ENCODE measurements around the gene TMEM132D.

Gene TMEM132D

GRCh38 chr12:129269756-129270495 is 633.9 kb downstream of the TMEM132D start:
- no peak for DNase-seq (ENCODE audit: low read depth in 2 of 2, low spot score in 1 of 2)

GRCh38 chr12:129258781-129259318 is 645.0 kb downstream of the TMEM132D start:
- no peak for DNase-seq (ENCODE audit: low read depth in 2 of 2, low spot score in 1 of 2)

- no peak for DNase-seq (ENCODE audit: low read depth in 2 of 2, low spot score in 1 of 2)
Observed at GRCh38 chr12:129257524-129257923, 646.3 kb downstream of the TMEM132D start.

- no peak for DNase-seq (ENCODE audit: low read depth in 2 of 2, low spot score in 1 of 2)
Observed at GRCh38 chr12:129246630-129247029, 657.2 kb downstream of the TMEM132D start.

GRCh38 chr12:129245769-129246168 is 658.1 kb downstream of the TMEM132D start:
- no peak for DNase-seq (ENCODE audit: low read depth in 2 of 2, low spot score in 1 of 2)

- DNase-seq (ENCODE audit: low read depth in 2 of 2, low spot score in 1 of 2), result no peak
Observed at GRCh38 chr12:129241852-129242251, 662.0 kb downstream of the TMEM132D start.

GRCh38 chr12:129237881-129238280 is 665.9 kb downstream of the TMEM132D start:
- DNase-seq (ENCODE audit: low read depth in 2 of 2, low spot score in 1 of 2), result no peak

- no peak for DNase-seq (ENCODE audit: low read depth in 2 of 2, low spot score in 1 of 2)
Observed at GRCh38 chr12:129234209-129234608, 669.6 kb downstream of the TMEM132D start.

GRCh38 chr12:129231491-129231890 is 672.3 kb downstream of the TMEM132D start:
- DNase-seq (ENCODE audit: low read depth in 2 of 2, low spot score in 1 of 2), result no peak

- no peak for DNase-seq (ENCODE audit: low read depth in 2 of 2, low spot score in 1 of 2)
Observed at GRCh38 chr12:129230995-129231394, 672.8 kb downstream of the TMEM132D start.

- DNase-seq (ENCODE audit: low read depth in 2 of 2, low spot score in 1 of 2), result no peak
Observed at GRCh38 chr12:129226851-129227250, 677.0 kb downstream of the TMEM132D start.

- DNase-seq (ENCODE audit: low read depth in 2 of 2, low spot score in 1 of 2), result no peak
Observed at GRCh38 chr12:129226005-129226404, 677.8 kb downstream of the TMEM132D start.

- DNase-seq (ENCODE audit: low read depth in 2 of 2, low spot score in 1 of 2), result no peak
Observed at GRCh38 chr12:129215556-129215955, 688.3 kb downstream of the TMEM132D start.

GRCh38 chr12:129213551-129213950 is 690.3 kb downstream of the TMEM132D start:
- DNase-seq (ENCODE audit: low read depth in 2 of 2, low spot score in 1 of 2), result no peak

GRCh38 chr12:129211862-129212630 is 691.8 kb downstream of the TMEM132D start:
- DNase-seq (ENCODE audit: low read depth in 2 of 2, low spot score in 1 of 2), result no peak

- no peak for DNase-seq (ENCODE audit: low read depth in 2 of 2, low spot score in 1 of 2)
Observed at GRCh38 chr12:129208566-129208965, 695.3 kb downstream of the TMEM132D start.

GRCh38 chr12:129207084-129207483 is 696.7 kb downstream of the TMEM132D start:
- no peak for DNase-seq (ENCODE audit: low read depth in 2 of 2, low spot score in 1 of 2)

GRCh38 chr12:129203456-129203855 is 700.4 kb downstream of the TMEM132D start:
- DNase-seq (ENCODE audit: low read depth in 2 of 2, low spot score in 1 of 2), result no peak

- DNase-seq (ENCODE audit: low read depth in 2 of 2, low spot score in 1 of 2), result no peak
Observed at GRCh38 chr12:129202109-129202814, 701.6 kb downstream of the TMEM132D start.

GRCh38 chr12:129201029-129201428 is 702.8 kb downstream of the TMEM132D start:
- DNase-seq (ENCODE audit: low read depth in 2 of 2, low spot score in 1 of 2), result no peak

GRCh38 chr12:129200576-129200975 is 703.2 kb downstream of the TMEM132D start:
- no peak for DNase-seq (ENCODE audit: low read depth in 2 of 2, low spot score in 1 of 2)

- no peak for DNase-seq (ENCODE audit: low read depth in 2 of 2, low spot score in 1 of 2)
Observed at GRCh38 chr12:129196927-129197326, 706.9 kb downstream of the TMEM132D start.
